Nephron progenitor cell (in vitro differentiated cells): ENCODE data around the gene RCAN1.

ENCODE experiments used
- DNase-seq: peaks from one replicate; pipeline ENCODE4 v3.0.0; 2021
- H3K27ac Mint-ChIP-seq: 2 replicates; pipeline ENCODE4 v1.8.0; 2021; ENCODE audit warnings: mild to moderate bottlenecking, moderate library complexity, mixed read lengths
- H3K27me3 Mint-ChIP-seq: 2 replicates; pipeline ENCODE4 v1.8.0; 2021; ENCODE audit warnings: mild to moderate bottlenecking, low read depth, mixed read lengths; ENCODE audit not compliant: poor library complexity
- H3K36me3 Mint-ChIP-seq: 2 replicates; pipeline ENCODE4 v1.8.0; 2021; ENCODE audit warnings: low read depth, mixed read lengths
- H3K4me1 Mint-ChIP-seq: 2 replicates; pipeline ENCODE4 v1.8.0; 2021; ENCODE audit warnings: mixed read lengths
- H3K4me3 Mint-ChIP-seq: 2 replicates; pipeline ENCODE4 v1.8.0; 2021; ENCODE audit warnings: mild to moderate bottlenecking, moderate library complexity, mixed read lengths
- H3K9me3 Mint-ChIP-seq: 2 replicates; pipeline ENCODE4 v1.8.0; 2021; ENCODE audit warnings: mild to moderate bottlenecking, moderate library complexity, mixed read lengths
- TF ChIP-seq, protein P1 (sequence below): fragments of 200-600 bp; sonication (generic); IDR thresholded peaks from 2 replicates; pipeline ENCODE4 v1.5.0; 2021; ENCODE audit warnings: antibody characterized with exemption

RCAN1 gene

GRCh38 chr21:34552360-34553098, 62.4 kb downstream of the RCAN1 start:
- Mint-ChIP-seq H3K27me3 (no peaks in the 10 kb centered on the region), H3K4me3 (no peak overlapping the region), H3K9me3 (peaks cover 19% of the 10 kb centered on the region), H3K27ac (no peak overlapping the region), H3K36me3 (peaks cover 13% of the 10 kb centered on the region), H3K4me1 (no peaks in the 10 kb centered on the region)
- no peak for DNase-seq
- TF ChIP-seq, protein P1, sequence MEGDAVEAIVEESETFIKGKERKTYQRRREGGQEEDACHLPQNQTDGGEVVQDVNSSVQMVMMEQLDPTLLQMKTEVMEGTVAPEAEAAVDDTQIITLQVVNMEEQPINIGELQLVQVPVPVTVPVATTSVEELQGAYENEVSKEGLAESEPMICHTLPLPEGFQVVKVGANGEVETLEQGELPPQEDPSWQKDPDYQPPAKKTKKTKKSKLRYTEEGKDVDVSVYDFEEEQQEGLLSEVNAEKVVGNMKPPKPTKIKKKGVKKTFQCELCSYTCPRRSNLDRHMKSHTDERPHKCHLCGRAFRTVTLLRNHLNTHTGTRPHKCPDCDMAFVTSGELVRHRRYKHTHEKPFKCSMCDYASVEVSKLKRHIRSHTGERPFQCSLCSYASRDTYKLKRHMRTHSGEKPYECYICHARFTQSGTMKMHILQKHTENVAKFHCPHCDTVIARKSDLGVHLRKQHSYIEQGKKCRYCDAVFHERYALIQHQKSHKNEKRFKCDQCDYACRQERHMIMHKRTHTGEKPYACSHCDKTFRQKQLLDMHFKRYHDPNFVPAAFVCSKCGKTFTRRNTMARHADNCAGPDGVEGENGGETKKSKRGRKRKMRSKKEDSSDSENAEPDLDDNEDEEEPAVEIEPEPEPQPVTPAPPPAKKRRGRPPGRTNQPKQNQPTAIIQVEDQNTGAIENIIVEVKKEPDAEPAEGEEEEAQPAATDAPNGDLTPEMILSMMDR = no peak

- no peak for DNase-seq
- Mint-ChIP-seq H3K4me1 (peaks cover 18% of the 10 kb centered on the region), H3K36me3 (peaks cover 12% of the 10 kb centered on the region), H3K4me3 (no peak overlapping the region), H3K27ac (no peak overlapping the region), H3K9me3 (peaks cover 16% of the 10 kb centered on the region), H3K27me3 (no peaks in the 10 kb centered on the region)
- TF ChIP-seq, protein P1 = no peak
These were observed 64.6 kb downstream of the RCAN1 start for GRCh38 chr21:34550182-34550799.

DNA sequence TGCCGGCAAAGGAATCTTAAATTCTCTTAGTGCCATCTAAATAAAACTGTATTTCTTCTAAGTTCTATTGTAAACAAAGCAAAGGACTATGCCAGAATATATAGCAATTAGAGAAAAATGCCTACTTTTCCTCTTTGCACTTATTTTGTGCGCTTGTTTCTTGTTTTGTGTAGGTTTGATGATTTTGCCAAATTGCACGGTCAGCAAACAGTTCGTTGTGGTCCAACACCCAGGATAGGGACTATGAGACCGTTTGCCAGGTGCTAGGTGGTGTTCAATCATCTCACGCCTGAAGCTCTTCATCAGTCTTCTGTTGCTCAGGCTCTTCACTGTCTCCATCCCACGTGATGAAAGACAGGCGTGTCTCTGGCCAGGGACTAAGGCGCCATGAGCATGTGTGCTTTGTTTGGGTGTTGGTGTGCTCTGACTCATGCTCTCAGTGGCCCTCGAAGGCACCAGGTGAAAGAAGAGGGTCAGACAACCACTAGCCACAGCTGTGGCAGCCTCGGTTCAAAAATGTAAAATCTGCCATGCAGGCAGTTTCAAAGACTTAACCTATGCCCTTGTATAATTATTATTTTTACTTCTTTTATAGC, 66.0 kb downstream of the RCAN1 start:
- Mint-ChIP-seq H3K4me1 (peaks cover 19% of the 10 kb centered on the region), H3K36me3 (no peaks in the 10 kb centered on the region)
- no peak for DNase-seq

DNA sequence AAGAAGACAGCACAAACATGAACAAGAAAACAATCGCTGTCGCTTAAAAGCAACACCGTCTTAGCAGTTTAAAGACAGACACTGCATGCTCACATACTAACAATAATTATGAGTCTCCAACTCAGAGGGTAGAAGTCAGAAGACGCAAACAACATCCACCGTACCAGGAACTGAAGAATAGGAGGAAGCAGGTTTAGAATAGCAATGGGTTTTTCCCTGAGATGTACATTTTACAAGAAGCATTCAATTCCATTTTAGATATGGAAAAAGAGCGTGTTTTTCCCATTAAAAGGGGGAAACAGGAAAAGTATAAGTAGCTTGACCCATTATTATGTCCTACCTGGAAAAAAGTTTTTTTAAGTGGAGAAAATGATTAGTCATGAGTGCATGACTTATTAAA, 68.4 kb downstream of the RCAN1 start:
- no peak for DNase-seq
- H3K9me3 Mint-ChIP-seq = peaks cover 13% of the 10 kb centered on the region
- H3K4me1 Mint-ChIP-seq = peaks cover 19% of the 10 kb centered on the region
- no peak overlapping the region for H3K27ac Mint-ChIP-seq
- H3K27me3 Mint-ChIP-seq = no peaks in the 10 kb centered on the region
- TF ChIP-seq, protein P1 = no peak
- H3K36me3 Mint-ChIP-seq = peaks cover 5% of the 10 kb centered on the region
- no peak overlapping the region for H3K4me3 Mint-ChIP-seq

More for the DNA sequence above, 66.0 kb downstream of the RCAN1 start:
- no peak overlapping the region for H3K27ac Mint-ChIP-seq
- H3K27me3 Mint-ChIP-seq = no peaks in the 10 kb centered on the region
- TF ChIP-seq, protein P1 = no peak
- peaks cover 7% of the 10 kb centered on the region for H3K9me3 Mint-ChIP-seq
- no peak overlapping the region for H3K4me3 Mint-ChIP-seq

DNA sequence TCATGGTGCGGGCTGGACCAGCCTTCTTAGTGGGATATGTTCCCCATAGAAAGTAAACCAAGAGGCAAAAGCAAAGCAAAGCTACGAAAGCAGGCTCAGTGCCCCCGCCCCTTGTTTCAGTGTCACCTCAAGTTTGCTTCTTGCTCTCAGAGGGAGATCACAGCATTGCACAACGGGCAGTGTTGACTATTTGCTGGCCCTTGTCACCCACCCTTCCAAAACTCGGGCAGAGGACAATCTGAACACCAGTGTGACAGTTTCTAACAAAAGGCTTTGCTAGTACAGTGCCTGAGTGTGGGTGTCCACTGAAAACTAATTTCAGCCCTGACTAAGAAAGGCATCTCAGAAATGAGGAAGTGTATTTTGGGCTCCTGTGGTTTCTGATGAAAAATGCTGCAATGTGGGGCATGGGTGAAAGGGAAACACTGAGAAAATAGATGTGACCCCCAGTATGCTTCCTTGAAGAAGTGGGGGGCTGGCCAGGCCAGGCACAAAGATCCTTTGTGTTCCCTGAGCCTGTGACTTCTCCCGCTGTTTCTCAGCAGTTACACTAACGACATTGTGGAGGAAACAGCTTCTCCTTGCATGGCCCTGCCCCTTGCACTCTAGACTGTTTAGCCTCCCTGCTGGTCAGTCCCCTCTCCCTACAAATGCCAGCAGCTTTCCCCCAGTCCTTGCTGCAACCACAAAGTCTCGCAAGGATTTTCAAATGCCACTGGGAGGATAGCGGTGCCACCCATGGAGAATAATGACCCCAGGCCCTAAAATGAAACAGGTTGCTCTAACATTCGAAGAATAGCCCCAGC, 69.6 kb downstream of the RCAN1 start:
- TF ChIP-seq, protein P1 = no peak
- Mint-ChIP-seq H3K4me3 (no peak overlapping the region), H3K36me3 (peaks cover 5% of the 10 kb centered on the region), H3K27ac (peak overlapping the region; percentile 35), H3K9me3 (peaks cover 13% of the 10 kb centered on the region), H3K4me1 (peaks cover 19% of the 10 kb centered on the region), H3K27me3 (no peaks in the 10 kb centered on the region)
- DNase-seq = no peak
